Duodenal mucosa (tissue), 2 donors: Measurements from ENCODE around the gene DNAJC5G.

ENCODE experiments used
- H3K27ac ChIP-seq: one replicate; pipeline ENCODE4 v1.7.0; 2013; ENCODE audit warnings: low read depth, low read length
- H3K27me3 ChIP-seq, 2 donors: one replicate each; pipeline ENCODE4 v1.7.0; 2013; ENCODE audit warnings: low read length in 2 of 2, control low read depth in 1 of 2; ENCODE audit not compliant: insufficient read depth in 2 of 2, control insufficient read depth in 1 of 2
- H3K36me3 ChIP-seq, 2 donors: one replicate each; pipeline ENCODE4 v1.7.0; 2013; ENCODE audit warnings: low read length in 2 of 2, control low read depth in 1 of 2; ENCODE audit not compliant: insufficient read depth in 2 of 2, control insufficient read depth in 1 of 2
- H3K4me1 ChIP-seq, 2 donors: one replicate each; pipeline ENCODE4 v1.7.0; 2013; ENCODE audit warnings: low read length in 2 of 2, control low read depth in 1 of 2; ENCODE audit not compliant: insufficient read depth in 2 of 2, control insufficient read depth in 1 of 2
- H3K4me3 ChIP-seq, 2 donors: one replicate each; pipeline ENCODE4 v1.7.0; 2013; ENCODE audit warnings: low read length in 2 of 2, low read depth in 1 of 2
- H3K9ac ChIP-seq, 2 donors: one replicate each; pipeline ENCODE4 v1.7.0; 2013; ENCODE audit warnings: low read length in 2 of 2, low read depth in 1 of 2
- H3K9me3 ChIP-seq, 2 donors: one replicate each; pipeline ENCODE4 v1.7.0; 2013; ENCODE audit warnings: low read length in 2 of 2, control low read depth in 1 of 2; ENCODE audit not compliant: control insufficient read depth in 1 of 2

The DNAJC5G gene

DNA sequence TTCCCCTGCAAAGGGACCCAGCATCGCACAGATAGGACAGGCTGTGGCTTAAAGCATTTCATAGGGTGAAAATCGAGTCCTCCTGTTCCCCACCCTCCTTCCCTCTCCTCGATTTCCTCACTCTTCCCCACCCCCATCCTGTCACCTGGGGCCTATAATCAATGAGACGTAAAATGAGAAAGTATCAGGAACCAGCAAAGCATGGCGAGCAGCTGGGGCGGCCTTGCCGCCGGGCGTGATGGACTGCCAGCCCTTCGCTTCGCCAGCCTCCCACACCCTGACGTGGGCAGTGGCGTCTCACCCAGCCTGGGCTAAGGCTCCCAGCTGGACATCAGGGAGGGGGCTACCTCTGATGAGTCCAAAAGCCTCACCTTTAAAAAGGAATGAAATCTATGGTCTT is 23.5 kb upstream of the DNAJC5G start:
- Histone ChIP-seq H3K9me3 (no peaks in the 10 kb centered on the region), H3K4me1 (no peaks in the 10 kb centered on the region)

DNA sequence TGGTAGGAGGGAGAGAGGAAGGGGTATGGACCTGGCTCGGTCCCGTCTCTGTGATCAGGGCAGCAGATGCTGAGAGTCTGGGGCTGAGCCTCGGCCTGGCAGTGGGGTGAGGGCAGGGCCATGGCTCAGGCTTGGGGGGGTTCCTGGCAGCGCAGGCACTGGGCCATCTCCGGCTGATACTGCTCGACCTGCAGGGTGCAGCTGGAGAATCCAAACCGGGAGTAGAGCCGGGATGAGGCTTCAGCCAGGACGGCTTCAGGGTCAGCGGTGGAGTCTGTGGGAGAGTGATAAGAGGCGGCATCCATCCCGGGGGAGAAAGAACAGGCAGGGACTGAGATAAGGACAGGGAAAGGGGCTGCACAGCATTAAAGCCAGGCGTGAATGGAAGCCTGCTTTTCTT is 20.0 kb upstream of the DNAJC5G start:
- H3K9ac ChIP-seq, result no peak overlapping the region
- peaks cover 44 to 55% of the 10 kb centered on the region in 2 donors for H3K27me3 ChIP-seq
- no peaks in the 10 kb centered on the region for H3K4me1 ChIP-seq
- no peaks in the 10 kb centered on the region for H3K36me3 ChIP-seq
- H3K27ac ChIP-seq, result no peak overlapping the region
- H3K4me3 ChIP-seq, result no peak overlapping the region
- no peaks in the 10 kb centered on the region for H3K9me3 ChIP-seq

More for the DNA sequence above, 23.5 kb upstream of the DNAJC5G start:
- Histone ChIP-seq H3K27ac (no peak overlapping the region), H3K9ac (no peak overlapping the region), H3K4me3 (no peak overlapping the region), H3K36me3 (no peaks in the 10 kb centered on the region), H3K27me3 (peaks cover 27 to 40% of the 10 kb centered on the region in 2 donors)

DNA sequence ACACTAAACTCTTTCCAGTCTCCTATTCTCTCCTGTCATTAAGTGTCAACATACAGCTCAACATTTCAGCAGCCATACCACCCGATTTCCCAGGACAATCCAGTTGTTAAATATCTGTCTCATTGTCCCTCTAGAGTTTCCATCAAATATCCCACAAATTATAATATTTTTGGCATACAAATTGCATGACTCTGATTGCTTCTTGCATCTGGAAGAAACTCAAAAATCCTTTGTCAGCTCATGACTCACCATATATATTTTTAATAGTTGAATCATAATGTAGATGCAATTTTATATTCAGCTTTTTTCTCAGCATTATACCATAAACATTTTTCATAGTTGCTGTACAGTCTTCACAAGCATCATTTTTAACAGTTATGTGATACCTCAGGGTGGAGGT is 19.6 kb upstream of the DNAJC5G start:
- Histone ChIP-seq H3K27me3 (peaks cover 49 to 60% of the 10 kb centered on the region in 2 donors), H3K9ac (no peak overlapping the region), H3K9me3 (no peaks in the 10 kb centered on the region), H3K4me1 (no peaks in the 10 kb centered on the region), H3K36me3 (no peaks in the 10 kb centered on the region), H3K27ac (no peak overlapping the region), H3K4me3 (no peak overlapping the region)

DNA sequence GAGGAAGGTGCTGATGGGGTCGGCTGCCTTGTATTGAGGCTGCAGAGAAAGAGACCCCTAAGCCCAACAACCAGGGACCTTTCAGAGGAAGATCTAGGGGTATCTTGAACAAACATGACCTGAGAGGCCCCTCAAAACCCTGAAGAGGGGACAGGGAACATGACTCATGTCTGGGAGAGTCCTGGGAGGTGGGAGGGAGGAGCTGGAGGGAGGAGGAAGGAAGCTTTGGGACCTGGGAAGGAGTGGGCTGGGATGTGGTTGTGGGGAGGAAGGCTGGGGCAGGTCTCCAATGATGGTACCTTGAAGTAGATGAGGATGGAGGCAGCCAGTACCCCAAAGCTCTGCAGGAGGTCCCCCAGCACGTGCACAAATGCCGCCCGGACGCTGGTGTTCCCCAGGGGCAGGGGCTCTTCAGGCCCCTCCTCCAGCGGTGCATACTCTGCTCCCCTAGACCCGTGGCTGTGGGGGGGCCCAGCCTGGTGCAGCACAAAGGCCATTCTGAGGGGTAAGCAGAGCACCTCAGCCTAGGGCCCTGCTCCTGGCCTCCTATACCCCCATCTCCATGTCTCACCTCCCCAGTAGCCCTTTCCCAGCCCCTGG is 18.3 kb upstream of the DNAJC5G start:
- Histone ChIP-seq H3K4me1 (peaks cover 0 to 3% of the 10 kb centered on the region in 2 donors), H3K9me3 (no peaks in the 10 kb centered on the region), H3K27ac (no peak overlapping the region), H3K9ac (no peak overlapping the region), H3K4me3 (no peak overlapping the region), H3K27me3 (peaks cover 55 to 70% of the 10 kb centered on the region in 2 donors), H3K36me3 (no peaks in the 10 kb centered on the region)

DNA sequence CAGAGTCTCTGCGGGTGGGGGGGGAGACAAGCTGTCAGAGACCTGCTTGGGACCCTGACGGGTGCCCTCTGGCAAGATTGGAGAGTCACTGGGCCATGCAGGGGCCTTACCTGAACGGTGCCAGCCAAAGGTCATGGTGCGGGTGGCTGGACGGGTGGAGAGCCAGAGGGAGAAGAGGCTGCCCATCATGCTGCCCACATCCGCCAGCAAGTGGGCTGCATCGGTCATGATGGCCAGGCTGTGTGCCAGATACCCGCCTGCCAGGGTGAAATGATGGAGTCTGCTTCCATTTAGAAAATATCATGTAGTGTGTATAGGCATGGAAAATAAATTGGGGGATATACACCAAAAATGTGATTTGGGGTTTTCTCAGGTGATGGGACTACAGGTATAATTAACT is 17.2 kb upstream of the DNAJC5G start:
- no peaks in the 10 kb centered on the region for H3K36me3 ChIP-seq
- H3K4me3 ChIP-seq, result no peak overlapping the region
- peaks cover 61 to 72% of the 10 kb centered on the region in 2 donors for H3K27me3 ChIP-seq
- H3K27ac ChIP-seq, result no peak overlapping the region
- H3K4me1 ChIP-seq, result peaks cover 0 to 8% of the 10 kb centered on the region in 2 donors
- H3K9ac ChIP-seq, result no peak overlapping the region
- H3K9me3 ChIP-seq, result no peaks in the 10 kb centered on the region

DNA sequence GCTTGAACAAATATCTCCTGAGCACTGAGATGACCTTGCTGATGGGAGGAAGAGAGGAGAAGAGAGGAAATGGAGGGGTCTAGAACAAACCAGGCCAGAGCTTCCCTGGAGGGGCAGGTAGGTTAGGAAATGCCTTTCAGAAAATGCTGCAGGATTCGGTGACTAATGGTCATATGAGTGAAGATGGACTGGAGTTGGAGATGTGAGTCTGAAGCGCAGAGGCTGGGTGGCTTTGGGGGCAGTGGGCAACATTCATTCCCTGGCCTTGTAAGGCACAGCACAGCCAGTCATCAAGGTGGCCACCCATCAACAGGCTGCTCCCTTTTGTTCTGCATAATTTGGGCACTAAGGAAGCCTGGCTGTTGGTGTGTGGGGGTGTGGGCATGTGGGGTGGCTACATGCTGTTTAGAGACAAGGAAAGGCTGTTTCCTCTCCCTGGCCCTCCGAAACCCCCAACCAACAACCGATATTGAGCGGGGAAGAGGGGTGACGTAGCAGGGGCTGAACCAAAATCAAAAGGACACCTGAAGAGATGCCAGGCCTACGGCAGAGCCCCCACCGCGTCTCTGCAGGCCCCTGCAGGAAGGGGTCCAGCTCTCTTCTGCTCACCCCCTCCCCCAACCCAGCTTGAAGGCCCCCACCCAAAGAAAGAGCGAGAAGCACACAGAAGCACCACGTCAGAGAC is 13.8 kb upstream of the DNAJC5G start:
- Histone ChIP-seq H3K9ac (no peak overlapping the region), H3K27me3 (peaks cover 69 to 80% of the 10 kb centered on the region in 2 donors), H3K4me1 (peaks cover 14 to 25% of the 10 kb centered on the region in 2 donors), H3K27ac (no peak overlapping the region), H3K36me3 (no peaks in the 10 kb centered on the region), H3K4me3 (no peak overlapping the region), H3K9me3 (no peaks in the 10 kb centered on the region)

DNA sequence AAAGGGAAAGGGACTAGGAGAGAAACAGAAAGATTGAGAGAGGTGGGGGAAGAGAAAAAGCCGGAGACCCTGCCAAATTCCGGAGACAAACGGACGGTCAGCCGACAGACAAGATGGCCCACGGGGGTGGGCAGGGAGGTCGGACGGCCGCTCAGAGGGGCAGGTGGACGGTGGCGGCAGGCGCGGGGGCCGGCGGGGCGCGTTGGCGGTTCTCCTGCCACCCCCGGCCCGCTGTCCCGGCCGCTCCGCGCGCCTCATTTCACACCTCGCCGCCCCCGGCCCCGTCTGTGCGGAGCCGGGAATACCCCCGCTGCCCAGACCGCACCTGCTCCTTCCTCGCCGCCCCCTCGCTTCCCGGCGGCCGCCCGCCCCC is 13.3 kb upstream of the DNAJC5G start:
- Histone ChIP-seq H3K27me3 (peaks cover 65 to 78% of the 10 kb centered on the region in 2 donors), H3K27ac (no peak overlapping the region), H3K36me3 (no peaks in the 10 kb centered on the region), H3K9ac (no peak overlapping the region), H3K4me3 (no peak overlapping the region), H3K9me3 (no peaks in the 10 kb centered on the region), H3K4me1 (peaks cover 14 to 25% of the 10 kb centered on the region in 2 donors)

DNA sequence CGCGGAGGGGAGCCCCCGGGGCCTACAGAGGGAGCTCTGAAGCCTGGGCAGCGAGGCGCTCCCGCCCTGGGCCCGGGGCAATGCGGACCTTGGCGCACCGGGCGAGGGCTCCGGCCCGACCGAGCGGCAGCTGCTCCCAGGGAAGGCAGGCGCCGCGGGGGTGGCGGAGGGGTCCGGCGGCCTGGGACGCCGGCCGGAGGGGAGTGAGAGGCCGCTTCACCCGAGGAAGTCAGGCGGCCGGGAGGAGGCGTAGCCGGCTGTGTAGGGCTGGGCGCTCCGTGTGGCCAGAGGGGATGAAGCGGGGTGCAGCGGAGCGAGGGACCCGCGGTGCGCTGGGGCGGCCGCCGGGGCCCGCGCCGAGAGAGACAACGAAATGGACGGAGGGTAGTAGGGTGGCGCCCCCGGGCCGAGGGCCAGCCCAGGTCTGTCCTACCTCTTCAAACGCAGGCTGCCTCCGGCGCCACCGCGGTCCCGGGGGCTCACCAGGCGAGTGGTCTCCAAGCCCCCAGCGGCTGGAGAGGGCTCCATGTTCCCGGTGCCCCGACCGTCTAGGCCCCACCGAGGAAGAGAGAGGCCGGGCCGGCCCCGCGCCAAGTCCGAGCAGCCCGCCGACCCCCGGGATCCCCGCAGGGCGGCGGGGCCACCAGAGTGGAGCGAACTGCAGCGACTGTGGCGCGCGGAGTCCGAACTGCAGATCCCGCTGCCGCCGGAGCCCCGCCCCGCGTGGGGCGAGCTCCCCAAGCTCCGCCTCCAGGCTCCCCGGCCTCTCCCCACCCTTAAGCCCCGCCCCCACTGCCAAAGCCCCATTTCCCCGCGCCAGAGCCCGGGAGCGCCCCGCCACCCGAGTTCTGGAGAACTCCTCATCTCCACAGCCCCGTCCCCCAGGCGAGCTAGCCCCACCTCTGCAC is 12.6 kb upstream of the DNAJC5G start, which contains the start of gene SLC30A3:
Gene SLC30A3 (minus strand): TSS at position 669 of the 908 bp plus-strand sequence. CDS start 141 bp downstream, at position 528.
- H3K27me3 ChIP-seq, result peaks cover 71 to 73% of the 10 kb centered on the region in 2 donors
- H3K27ac ChIP-seq, result no peak within 1 kb of the TSS
- H3K4me1 ChIP-seq, result peaks cover 14 to 25% of the 10 kb centered on the region in 2 donors
- H3K36me3 ChIP-seq, result no peaks in the 10 kb centered on the region
- H3K9ac ChIP-seq, result no peak within 1 kb of the TSS
- H3K4me3 ChIP-seq, result peak within 1 kb of the TSS; percentile 57 to 69
- H3K9me3 ChIP-seq, result no peaks in the 10 kb centered on the region

DNA sequence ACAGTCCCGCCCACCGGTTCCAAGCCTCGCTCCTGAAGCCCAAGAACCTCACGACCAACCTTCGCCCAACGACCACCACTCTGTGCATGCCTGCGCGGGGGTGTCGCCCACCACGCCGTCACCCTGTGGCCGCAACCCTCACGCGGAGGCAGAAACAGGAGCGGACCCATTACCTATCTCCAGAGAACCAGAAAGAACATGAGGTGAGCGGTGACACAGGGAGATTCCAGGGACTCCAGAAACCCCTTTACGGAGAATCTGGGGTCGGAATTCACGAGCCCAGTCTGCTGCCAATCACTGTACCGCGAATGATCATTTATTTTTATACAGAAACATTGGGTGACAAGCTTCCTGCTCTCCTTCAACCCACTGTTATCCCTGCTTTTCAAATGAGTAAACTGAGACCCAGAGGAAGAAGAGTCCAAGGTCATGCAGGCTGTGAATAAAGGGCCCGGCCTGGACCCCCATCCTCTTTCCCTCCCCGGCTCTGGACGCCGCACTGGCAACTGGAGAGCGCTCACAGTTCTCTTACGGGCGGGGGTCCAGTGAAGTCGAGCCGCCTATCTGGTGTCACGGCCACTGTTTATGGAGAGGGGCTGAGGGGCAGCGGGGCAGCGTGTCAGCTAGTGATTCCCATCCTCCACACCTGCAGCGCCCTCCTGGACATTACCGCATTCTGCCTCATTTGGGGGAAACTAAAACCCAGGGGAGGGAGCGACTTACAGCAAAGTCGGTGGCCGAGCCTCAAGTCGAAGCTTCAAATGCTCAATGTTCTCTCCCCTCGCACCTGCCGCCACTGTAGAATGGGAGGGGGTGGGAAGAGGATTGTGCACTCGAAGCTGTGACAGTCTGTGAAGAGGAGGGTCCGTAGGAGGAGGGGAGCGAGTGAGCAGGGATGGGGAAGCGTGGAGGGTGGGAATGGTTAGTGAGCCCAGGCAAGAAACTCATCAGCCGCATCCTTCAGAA is 11.7 kb upstream of the DNAJC5G start:
- H3K9ac ChIP-seq, result no peak overlapping the region
- H3K9me3 ChIP-seq, result no peaks in the 10 kb centered on the region
- H3K4me3 ChIP-seq, result peak overlapping the region; percentile 57 to 65
- no peak overlapping the region for H3K27ac ChIP-seq
- peaks cover 65 to 76% of the 10 kb centered on the region in 2 donors for H3K27me3 ChIP-seq
- peaks cover 14 to 25% of the 10 kb centered on the region in 2 donors for H3K4me1 ChIP-seq
- H3K36me3 ChIP-seq, result no peaks in the 10 kb centered on the region
